Sigmoid colon (tissue), 7 donors: ENCODE measurements around the gene EID2. TPM values are rescaled to one million over a fixed set of nuclear protein-coding genes. Genes with fewer than 3 reads are reported as not detected.

ENCODE experiments used
- DNase-seq: peaks from one replicate; pipeline ENCODE4 v3.0.0-alpha.2; 2019
- H3K27ac ChIP-seq, 4 donors: fragments of 200-600 bp; sonication (generic); one replicate each; pipeline ENCODE4 v1.5.1; 2016 to 2019; ENCODE audit warnings: mild to moderate bottlenecking in 1 of 4
- H3K27me3 ChIP-seq, 3 donors: fragments of 200-600 bp; sonication (generic); one replicate each; pipeline ENCODE4 v1.5.1; 2019; ENCODE audit warnings: mild to moderate bottlenecking in 1 of 3
- H3K36me3 ChIP-seq, 4 donors: fragments of 200-600 bp; sonication (generic); one replicate each; pipeline ENCODE4 v1.5.1; 2016 to 2019
- H3K4me1 ChIP-seq, 4 donors: fragments of 200-600 bp; sonication (generic); one replicate each; pipeline ENCODE4 v1.5.1; 2017 to 2019
- H3K4me3 ChIP-seq, 4 donors: fragments of 200-600 bp; sonication (generic); one replicate each; pipeline ENCODE4 v1.5.1; 2017 to 2019; ENCODE audit warnings: mild to moderate bottlenecking in 2 of 4, moderate library complexity in 1 of 4
- H3K9me3 ChIP-seq, 4 donors: fragments of 200-600 bp in 3 of 4; sonication (generic) in 3 of 4; one replicate each; pipeline versions ENCODE4 v1.5.1 to v1.6.1; 2013 to 2019
- EP300 ChIP-seq, 4 donors: sonication (generic); formaldehyde crosslinking; IDR thresholded peaks; one replicate each; pipeline ENCODE4 v1.6.1; 2017; ENCODE audit warnings: antibody characterized with exemption in 4 of 4
- POLR2A ChIP-seq, 2 donors: fragments of 450-650 bp; IDR thresholded peaks; one replicate each; pipeline ENCODE4 v1.6.1; 2016; ENCODE audit warnings: antibody characterized with exemption in 2 of 2, mild to moderate bottlenecking in 2 of 2, moderate library complexity in 2 of 2
- POLR2AphosphoS5 ChIP-seq, 4 donors: sonication (generic); formaldehyde crosslinking; IDR thresholded peaks; one replicate each; pipeline ENCODE4 v1.6.1; 2017; ENCODE audit warnings: antibody characterized with exemption in 4 of 4
- WGBS, 2 donors: extraction: QIAGEN DNeasy Blood & Tissue Kit; methylation state at CpG; one replicate each; pipeline ENCODE4 v1.1.7; 2013; 5-methylcytosine and 5-hydroxymethylcytosine counted together
- intact Hi-C: fragments of 100-400 bp; cut with DNase I; formaldehyde crosslinking; loops from one replicate; pipeline ENCODE4 v1.15.1; 2023
- polyA plus RNA-seq, 3 donors: library from polyadenylated mRNA; stranded (reverse); fragments of 200-250 nt; gene quantifications; one replicate each; pipeline ENCODE4 v1.2.3, GENCODE V29; 2013
- total RNA-seq, 4 donors: library from RNA; depleted of rRNA; stranded (reverse); fragments of >200 nt; gene quantifications; one replicate each; pipeline ENCODE4 v1.1.0, GENCODE V29; 2016
- TF ChIP-seq, protein P1 (sequence below), 4 experiments: fragments of 450-650 bp in 3 of 4; fragments of 200-600 bp in 1 of 4; IDR thresholded peaks; one replicate each; pipeline ENCODE4 v1.5.1; 2016 to 2019; ENCODE audit warnings: antibody characterized with exemption in 4 of 4, mild to moderate bottlenecking in 3 of 4, moderate library complexity in 2 of 4
- donor health status: healthy with polysubstance abuse.
- donor health status: Bipolar disorder and iron deficiency.
- donor health status: healthy.

EID2 gene
- total and polyA plus RNA-seq, 7 donors = 7.6 to 16.4 (median 10.7) TPM

DNA sequence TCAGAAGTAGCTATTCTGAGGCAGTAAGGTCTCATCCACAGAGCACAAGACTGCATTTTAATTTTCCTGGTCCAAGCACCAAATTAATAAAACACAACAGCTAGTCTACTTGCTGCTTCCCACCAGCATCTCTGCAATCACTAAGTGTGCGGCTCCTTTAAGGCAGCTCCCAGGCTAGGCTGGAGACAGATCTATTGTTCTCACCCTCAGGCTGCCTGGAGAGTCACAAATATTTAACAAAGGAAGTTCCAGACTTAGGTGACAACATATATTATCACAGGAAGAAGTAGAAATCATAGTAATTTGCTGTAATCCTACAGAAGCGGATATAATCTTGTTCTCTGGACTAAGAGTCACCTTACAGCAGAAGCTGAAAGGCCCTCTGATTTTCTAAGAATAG is 2.2 kb upstream of the EID2 start:
- no peak for TF ChIP-seq POLR2AphosphoS5 (IDR thresholded peaks at IDR 0.05)
- TF ChIP-seq POLR2A (IDR thresholded peaks at IDR 0.05) = no peak
- intact Hi-C loops = no loop called here
- no peaks in the 10 kb centered on the region for H3K27me3 ChIP-seq
- no peaks in the 10 kb centered on the region for H3K36me3 ChIP-seq
- H3K4me3 ChIP-seq = no peak overlapping the region
- H3K27ac ChIP-seq = no peak overlapping the region
- no peak for DNase-seq
- H3K4me1 ChIP-seq = peaks cover 0 to 29% (median 24%) of the 10 kb centered on the region in 4 donors
- 59 to 67% methylated on average over 2 of the region's 2 CpGs for WGBS, 2 donors
- H3K9me3 ChIP-seq = no peaks in the 10 kb centered on the region

- Histone ChIP-seq H3K4me1 (peaks cover 0 to 30% (median 24%) of the 10 kb centered on the region in 4 donors), H3K9me3 (no peaks in the 10 kb centered on the region), H3K27me3 (no peaks in the 10 kb centered on the region), H3K36me3 (no peaks in the 10 kb centered on the region), H3K27ac (peak overlapping the region; percentile 96 to 99 (median 98)), H3K4me3 (peak overlapping the region in 3 of 4 donors; percentile 77 to 91 (median 81))
- TF ChIP-seq POLR2A (IDR thresholded peaks at IDR 0.05) = no peak
- TF ChIP-seq, protein P1, sequence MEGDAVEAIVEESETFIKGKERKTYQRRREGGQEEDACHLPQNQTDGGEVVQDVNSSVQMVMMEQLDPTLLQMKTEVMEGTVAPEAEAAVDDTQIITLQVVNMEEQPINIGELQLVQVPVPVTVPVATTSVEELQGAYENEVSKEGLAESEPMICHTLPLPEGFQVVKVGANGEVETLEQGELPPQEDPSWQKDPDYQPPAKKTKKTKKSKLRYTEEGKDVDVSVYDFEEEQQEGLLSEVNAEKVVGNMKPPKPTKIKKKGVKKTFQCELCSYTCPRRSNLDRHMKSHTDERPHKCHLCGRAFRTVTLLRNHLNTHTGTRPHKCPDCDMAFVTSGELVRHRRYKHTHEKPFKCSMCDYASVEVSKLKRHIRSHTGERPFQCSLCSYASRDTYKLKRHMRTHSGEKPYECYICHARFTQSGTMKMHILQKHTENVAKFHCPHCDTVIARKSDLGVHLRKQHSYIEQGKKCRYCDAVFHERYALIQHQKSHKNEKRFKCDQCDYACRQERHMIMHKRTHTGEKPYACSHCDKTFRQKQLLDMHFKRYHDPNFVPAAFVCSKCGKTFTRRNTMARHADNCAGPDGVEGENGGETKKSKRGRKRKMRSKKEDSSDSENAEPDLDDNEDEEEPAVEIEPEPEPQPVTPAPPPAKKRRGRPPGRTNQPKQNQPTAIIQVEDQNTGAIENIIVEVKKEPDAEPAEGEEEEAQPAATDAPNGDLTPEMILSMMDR (IDR thresholded peaks at IDR 0.05) = no peak
- no peak for TF ChIP-seq EP300 (IDR thresholded peaks at IDR 0.05)
- TF ChIP-seq POLR2AphosphoS5 (IDR thresholded peaks at IDR 0.05) = no peak
- intact Hi-C loops = no loop called here
- DNase-seq = no peak
- WGBS, 2 donors = 3 to 13% methylated on average over 10 of the region's 10 CpGs
Observed at GRCh38 chr19:39540333-39540673, 342 bp upstream of the EID2 start.

DNA sequence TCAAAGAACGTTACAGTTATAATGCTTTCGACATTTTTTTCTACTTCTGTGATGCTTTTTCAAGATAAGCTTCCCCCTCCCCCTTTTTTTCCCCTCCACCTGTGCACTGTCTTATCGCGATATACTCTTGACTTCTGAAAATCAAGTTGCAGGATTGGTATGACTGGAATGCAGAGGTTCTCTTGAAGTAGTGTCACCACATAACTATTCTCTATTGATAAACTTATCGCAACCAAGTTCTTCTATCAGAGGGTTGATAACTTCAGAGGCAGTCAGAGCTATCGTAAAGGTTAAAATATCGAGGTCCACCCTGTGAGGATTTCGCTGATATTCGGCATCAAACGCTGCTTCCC is 820 bp downstream of the EID2 start:
- intact Hi-C loops = loop anchor here (2.0 kb wide), 1 partner anchor 94 kb away; the partner anchor contains the start of gene SUPT5H
- H3K4me1 ChIP-seq = peaks cover 0 to 30% (median 24%) of the 10 kb centered on the region in 4 donors
- H3K36me3 ChIP-seq = no peaks in the 10 kb centered on the region
- H3K27me3 ChIP-seq = no peaks in the 10 kb centered on the region
- H3K27ac ChIP-seq = peak overlapping the region; percentile 96 to 99 (median 98)
- H3K9me3 ChIP-seq = no peaks in the 10 kb centered on the region
- DNase-seq = no peak
- 3 to 5% methylated on average over 10 of the region's 10 CpGs for WGBS, 2 donors
- H3K4me3 ChIP-seq = peak overlapping the region; percentile 77 to 91 (median 86)
- no peak for TF ChIP-seq POLR2A (IDR thresholded peaks at IDR 0.05)
- no peak for TF ChIP-seq POLR2AphosphoS5 (IDR thresholded peaks at IDR 0.05)
- TF ChIP-seq, protein P1 (IDR thresholded peaks at IDR 0.05) = no peak
- TF ChIP-seq EP300 (IDR thresholded peaks at IDR 0.05) = no peak

DNA sequence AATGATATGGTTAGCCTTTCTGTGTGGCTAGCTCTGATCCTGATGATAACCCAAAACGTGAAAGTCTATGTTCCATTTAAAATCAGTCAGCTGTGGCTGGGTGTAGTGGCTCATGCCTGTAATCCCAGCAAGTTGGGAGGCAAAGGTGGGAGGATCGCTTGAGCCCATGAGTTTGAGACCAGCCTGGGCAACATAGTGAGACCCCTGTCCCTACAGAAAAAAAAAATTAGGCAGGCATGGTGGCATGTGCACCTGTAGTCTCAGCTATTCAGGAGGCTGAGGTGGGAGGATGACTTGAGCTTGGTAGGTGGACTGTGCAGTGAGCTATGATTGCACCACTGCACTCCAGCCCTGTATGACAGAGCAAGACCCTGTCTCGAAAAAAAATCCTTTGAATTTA is 6.2 kb downstream of the EID2 start:
- DNase-seq = peak; percentile 12
- H3K9me3 ChIP-seq = no peaks in the 10 kb centered on the region
- no peaks in the 10 kb centered on the region for H3K36me3 ChIP-seq
- WGBS, 2 donors = 66 to 78% methylated on average over 3 of the region's 3 CpGs
- H3K4me3 ChIP-seq = no peak overlapping the region
- TF ChIP-seq POLR2A (IDR thresholded peaks at IDR 0.05) = no peak
- no peak for TF ChIP-seq POLR2AphosphoS5 (IDR thresholded peaks at IDR 0.05)
- peaks cover 0 to 40% (median 25%) of the 10 kb centered on the region in 4 donors for H3K4me1 ChIP-seq
- H3K27ac ChIP-seq = no peak overlapping the region
- intact Hi-C loops = loop anchor here (2.0 to 5.0 kb wide), 5 partner anchors 36 to 406 kb away; partner anchors contain the start of genes DLL3, PAK4, SAMD4B and TIMM50
- no peaks in the 10 kb centered on the region for H3K27me3 ChIP-seq

- intact Hi-C loops = loop anchor here (2.0 to 5.0 kb wide), 5 partner anchors 36 to 406 kb away; partner anchors contain the start of genes DLL3, PAK4, SAMD4B and TIMM50
- Histone ChIP-seq H3K27ac (peak overlapping the region in 3 of 4 donors; percentile 91 to 94 (median 93)), H3K9me3 (no peaks in the 10 kb centered on the region), H3K27me3 (no peaks in the 10 kb centered on the region), H3K36me3 (no peaks in the 10 kb centered on the region), H3K4me3 (peak overlapping the region; percentile 70 to 89 (median 78)), H3K4me1 (peaks cover 0 to 32% (median 18%) of the 10 kb centered on the region in 4 donors)
- no peak for TF ChIP-seq POLR2AphosphoS5 (IDR thresholded peaks at IDR 0.05)
- TF ChIP-seq POLR2A (IDR thresholded peaks at IDR 0.05) = no peak
- TF ChIP-seq, protein P1 (IDR thresholded peaks at IDR 0.05) = peak in 1 of 4 experiments; percentile 35
- no peak for TF ChIP-seq EP300 (IDR thresholded peaks at IDR 0.05)
- DNase-seq = no peak
- 20 to 25% methylated on average over 12 of the region's 12 CpGs for WGBS, 2 donors
Observed at GRCh38 chr19:39533003-39533512, 6.9 kb downstream of the EID2 start.
